A673 (cell line): ENCODE measurements around the gene EYS.

Experiments
- CTCF ChIP-seq: fragments of 300-800, 200-600 bp; sonication (generic); conservative IDR thresholded peaks from 2 replicates; pipeline ENCODE4 v1.5.1; 2017; ENCODE audit warnings: low read depth, mild to moderate bottlenecking, antibody characterized with exemption, low read length, moderate library complexity, mixed read lengths
- EZH2 ChIP-seq: fragments of 200-600 bp; sonication (generic); IDR thresholded peaks from 2 replicates; pipeline ENCODE4 v1.6.1; 2017; ENCODE audit warnings: borderline replicate concordance, low read depth, mild to moderate bottlenecking, mixed read lengths, antibody characterized with exemption, low read length; ENCODE audit not compliant: poor library complexity, severe bottlenecking

- TF ChIP-seq EZH2, result no peak
- TF ChIP-seq CTCF, result no peak
Measured at GRCh38 chr6:64904616-64905015, 802.4 kb downstream of the EYS start.
